ENCODE measurements around the gene RCAN1. TPM values are rescaled to one million over a fixed set of nuclear protein-coding genes. Genes with fewer than 3 reads are reported as not detected.
"Not testable (repeated sequence)": the region's sequence is repeated elsewhere in the genome, so short reads cannot be mapped to it uniquely, and the experiment has no call there.

The RCAN1 gene
- total RNA-seq, 1 donor from 2014 or later = 90.5 TPM

- no peak for DNase-seq (ENCODE audit: low spot score)
Observed at GRCh38 chr21:34569381-34569979, 45.4 kb downstream of the RCAN1 start.

GRCh38 chr21:34568801-34569200 lies 46.1 kb downstream of the RCAN1 start:
- DNase-seq (ENCODE audit: low spot score) = not testable (repeated sequence)

- DNase-seq (ENCODE audit: low spot score) = no peak
Observed at GRCh38 chr21:34567604-34568155, 47.2 kb downstream of the RCAN1 start.

DNA sequence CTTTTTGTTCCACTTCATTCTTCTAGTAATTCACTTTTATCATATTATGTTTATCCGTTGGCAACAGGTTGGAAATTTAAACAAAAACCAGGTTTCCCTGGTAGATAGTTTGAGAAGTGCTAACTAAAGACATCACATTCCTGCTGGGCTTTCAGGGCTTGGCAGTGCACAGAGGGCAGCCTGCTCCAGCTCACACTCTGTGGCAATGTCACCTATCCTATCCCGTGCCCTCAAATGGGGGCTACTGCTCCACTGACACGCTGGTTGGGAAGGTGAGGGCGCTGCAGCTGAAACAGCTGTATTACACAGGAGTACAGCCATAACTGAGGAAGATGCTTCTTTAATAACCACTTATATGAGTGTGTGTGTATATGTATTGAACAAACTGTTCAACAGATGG lies 49.7 kb downstream of the RCAN1 start:
- DNase-seq (ENCODE audit: low spot score) = no peak

DNA sequence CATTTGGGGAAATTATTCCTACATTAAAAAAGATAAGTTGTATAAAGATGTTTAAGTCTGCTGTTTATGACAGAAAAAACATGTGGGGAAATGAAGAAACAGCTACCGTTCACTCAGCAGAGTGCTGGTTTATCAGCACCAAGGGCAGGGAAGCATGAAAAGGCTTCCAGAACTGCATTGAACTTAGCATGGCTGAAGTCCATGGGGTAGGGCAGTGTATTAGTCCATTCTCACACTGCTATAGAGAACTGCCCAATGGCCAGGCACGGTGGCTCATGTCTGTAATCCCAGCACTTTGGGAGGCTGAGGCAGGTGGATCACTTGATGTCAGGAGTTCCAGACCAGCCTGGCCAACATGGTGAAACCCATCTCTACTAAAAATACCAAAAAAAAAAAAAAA lies 51.5 kb downstream of the RCAN1 start:
- DNase-seq (ENCODE audit: low spot score) = not testable (repeated sequence)

DNA sequence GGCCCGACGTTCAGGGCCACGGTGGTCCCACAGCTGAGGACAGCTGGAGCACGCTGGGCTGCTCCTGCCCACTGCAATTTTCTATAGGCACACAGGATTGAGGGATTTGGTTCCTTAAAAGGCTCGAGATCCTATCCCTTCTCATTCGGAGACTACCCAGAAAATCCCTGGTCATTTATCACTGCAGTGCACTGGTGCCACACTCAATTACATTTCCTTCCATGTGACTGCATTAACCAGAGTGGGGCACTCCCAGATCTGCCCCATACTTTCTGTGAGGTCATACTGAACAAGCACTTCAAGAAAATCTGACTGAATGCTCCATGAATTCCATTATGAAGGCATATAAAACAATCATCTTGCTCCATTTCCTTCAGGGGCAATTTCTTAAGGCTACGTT lies 53.1 kb downstream of the RCAN1 start:
- DNase-seq (ENCODE audit: low spot score) = no peak

DNA sequence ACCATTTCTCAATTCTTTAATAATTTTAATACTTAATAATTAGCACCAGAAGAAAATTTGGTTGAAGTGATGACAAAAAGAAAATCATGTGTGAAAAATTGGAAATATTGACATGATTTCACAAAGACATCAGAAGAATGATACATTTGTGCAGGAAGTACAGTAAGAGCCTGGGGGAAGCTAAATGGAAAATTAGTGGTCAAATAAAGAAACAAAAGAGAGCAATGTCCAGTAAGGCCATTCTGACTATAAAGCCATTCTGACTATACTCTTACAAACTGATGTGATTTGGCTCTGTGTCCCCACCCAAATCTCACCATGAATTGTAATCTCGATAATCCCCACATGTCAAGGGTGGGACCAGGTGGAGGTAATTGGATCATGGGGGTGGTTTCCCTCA lies 54.3 kb downstream of the RCAN1 start:
- DNase-seq (ENCODE audit: low spot score) = no peak

DNA sequence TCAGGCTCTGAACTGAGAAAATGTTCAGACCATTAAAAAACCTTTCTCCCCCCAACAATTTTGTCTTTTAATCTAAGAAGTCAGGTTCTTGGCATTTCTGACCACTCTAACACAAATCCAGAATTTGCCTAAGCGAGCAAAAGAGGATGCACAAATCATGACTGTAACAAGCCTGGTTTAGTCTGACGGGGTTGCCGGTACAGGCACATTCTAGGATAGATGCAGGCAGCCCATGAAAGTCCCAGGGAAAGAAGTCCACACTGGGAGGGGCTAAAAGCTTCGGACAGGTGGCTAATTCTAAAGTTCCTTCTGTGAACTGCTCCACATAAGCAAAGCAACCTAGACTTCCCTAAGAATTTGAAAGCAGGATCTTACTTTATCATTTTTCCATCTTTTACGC lies 54.9 kb downstream of the RCAN1 start:
- DNase-seq (ENCODE audit: low spot score) = no peak

DNA sequence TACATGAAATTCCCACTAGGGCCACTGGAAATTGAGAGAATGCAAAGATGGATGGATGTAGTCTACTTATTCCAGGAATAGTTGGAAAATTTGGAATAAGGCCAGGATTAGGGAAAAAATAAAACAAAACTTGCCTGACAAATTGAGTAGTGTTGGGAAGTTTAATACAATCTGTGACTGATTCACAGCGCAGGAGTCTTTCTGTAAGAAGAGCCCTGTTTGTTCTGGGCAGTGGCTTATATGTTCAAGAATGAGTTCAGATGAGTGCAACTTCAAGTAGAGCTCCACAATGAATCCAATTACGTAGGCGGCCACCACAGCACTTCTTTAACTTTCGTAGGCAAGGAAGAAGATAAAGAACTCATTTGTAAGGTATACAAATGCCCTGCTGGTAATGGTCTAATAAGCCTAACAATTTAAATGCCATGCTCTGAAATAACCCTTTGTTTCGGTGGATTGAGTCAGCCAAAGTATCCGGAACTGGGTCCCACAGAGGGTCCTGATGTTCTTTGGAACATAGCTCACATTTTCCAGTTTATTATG lies 55.8 kb downstream of the RCAN1 start:
- no peak for DNase-seq (ENCODE audit: low spot score)

DNA sequence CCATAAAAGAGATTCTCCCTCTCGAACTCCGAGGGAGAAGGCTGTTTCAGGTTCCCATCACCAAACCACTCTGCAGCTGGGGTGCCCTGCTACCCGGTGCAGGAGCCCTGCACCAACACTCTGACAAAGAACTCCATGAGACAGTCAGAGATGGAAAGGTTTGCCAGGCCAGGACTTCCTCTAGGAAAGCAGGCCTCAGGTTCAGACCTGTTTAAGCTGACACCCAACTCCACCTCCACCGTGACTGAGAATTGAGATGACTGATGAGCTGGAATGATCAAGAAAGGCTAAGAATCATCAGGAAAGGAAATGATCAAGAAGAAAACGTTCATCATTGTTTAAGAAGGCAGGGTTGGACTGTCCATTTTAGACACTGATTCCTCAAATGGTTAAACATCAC lies 56.7 kb downstream of the RCAN1 start:
- DNase-seq (ENCODE audit: low spot score) = no peak

GRCh38 chr21:34557261-34557660 lies 57.7 kb downstream of the RCAN1 start:
- no peak for DNase-seq (ENCODE audit: low spot score)

- not testable (repeated sequence) for DNase-seq (ENCODE audit: low spot score)
Observed at GRCh38 chr21:34554670-34555069, 60.2 kb downstream of the RCAN1 start.

GRCh38 chr21:34554227-34554626 lies 60.7 kb downstream of the RCAN1 start:
- DNase-seq (ENCODE audit: low spot score) = no peak

DNA sequence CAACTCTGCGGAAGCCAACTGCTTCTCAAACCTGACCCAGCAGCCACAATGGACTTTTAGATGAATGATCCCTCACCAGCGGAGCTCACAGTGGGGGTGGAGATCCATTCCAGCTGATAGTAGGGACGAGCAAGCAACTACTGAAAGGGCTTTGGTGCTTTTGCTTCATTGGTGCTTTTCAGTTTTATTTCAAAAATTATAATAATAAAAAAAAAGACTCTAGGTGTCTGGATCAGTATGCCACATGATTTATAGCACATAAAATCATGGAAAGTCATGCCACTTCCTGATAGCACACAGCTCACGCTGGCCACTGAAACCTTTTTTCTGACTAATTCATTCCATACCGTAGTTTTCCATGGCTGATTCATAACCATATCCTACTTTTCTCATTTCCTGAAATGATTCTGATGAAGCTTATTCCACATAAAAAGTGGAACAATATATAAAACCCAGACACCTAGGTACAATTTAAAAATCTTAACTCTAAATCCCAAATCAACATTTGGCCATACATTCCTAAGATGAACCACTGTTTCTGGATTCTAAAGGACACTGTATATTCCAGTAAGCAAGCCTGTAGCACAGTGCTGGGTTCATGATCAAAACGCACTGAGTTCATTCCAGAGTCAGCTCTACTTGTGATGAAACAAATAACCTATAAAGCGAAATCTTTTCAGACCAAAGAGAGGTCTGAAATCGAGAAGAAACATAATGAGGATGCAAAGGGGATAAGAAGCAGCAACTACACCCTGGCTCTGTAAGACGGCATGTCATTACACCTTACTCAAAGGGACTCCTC lies 61.6 kb downstream of the RCAN1 start:
- DNase-seq (ENCODE audit: low spot score) = peak; percentile 47

DNA sequence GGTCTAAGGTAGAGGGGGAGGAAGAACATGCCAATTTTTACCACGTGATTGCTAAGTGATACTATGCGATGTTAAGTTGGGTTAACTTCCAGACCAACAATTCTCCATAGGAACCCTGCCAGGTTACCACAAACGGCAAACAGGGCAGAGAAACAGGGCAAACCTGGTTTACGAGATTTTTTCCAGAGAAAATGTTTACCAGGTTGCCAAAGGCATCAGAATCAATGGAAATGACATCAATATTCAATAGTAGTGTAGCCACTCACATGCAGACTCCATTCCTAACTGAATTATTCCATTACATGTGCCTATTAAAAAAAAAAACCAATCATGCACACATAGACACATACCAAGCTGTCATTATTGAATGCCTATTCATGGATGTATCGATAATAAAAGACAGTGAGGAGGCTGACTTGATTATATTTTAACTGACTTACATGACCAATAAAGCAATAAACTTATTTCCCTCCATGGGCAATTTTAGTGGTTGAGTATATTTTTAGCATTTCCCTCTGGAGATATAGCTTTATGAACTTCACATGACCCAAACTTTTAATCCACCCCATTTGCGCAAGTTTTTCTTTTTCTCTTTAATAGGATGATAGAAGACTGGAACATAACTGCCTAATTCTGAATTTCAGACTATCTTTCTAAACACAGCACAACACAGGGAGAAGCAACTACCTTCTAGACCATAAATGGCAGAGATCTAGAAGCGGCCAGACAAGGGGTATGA lies 62.4 kb downstream of the RCAN1 start:
- no peak for DNase-seq (ENCODE audit: low spot score)

GRCh38 chr21:34550182-34550799 lies 64.6 kb downstream of the RCAN1 start:
- no peak for DNase-seq (ENCODE audit: low spot score)

DNA sequence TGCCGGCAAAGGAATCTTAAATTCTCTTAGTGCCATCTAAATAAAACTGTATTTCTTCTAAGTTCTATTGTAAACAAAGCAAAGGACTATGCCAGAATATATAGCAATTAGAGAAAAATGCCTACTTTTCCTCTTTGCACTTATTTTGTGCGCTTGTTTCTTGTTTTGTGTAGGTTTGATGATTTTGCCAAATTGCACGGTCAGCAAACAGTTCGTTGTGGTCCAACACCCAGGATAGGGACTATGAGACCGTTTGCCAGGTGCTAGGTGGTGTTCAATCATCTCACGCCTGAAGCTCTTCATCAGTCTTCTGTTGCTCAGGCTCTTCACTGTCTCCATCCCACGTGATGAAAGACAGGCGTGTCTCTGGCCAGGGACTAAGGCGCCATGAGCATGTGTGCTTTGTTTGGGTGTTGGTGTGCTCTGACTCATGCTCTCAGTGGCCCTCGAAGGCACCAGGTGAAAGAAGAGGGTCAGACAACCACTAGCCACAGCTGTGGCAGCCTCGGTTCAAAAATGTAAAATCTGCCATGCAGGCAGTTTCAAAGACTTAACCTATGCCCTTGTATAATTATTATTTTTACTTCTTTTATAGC lies 66.0 kb downstream of the RCAN1 start:
- DNase-seq (ENCODE audit: low spot score) = no peak

DNA sequence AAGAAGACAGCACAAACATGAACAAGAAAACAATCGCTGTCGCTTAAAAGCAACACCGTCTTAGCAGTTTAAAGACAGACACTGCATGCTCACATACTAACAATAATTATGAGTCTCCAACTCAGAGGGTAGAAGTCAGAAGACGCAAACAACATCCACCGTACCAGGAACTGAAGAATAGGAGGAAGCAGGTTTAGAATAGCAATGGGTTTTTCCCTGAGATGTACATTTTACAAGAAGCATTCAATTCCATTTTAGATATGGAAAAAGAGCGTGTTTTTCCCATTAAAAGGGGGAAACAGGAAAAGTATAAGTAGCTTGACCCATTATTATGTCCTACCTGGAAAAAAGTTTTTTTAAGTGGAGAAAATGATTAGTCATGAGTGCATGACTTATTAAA lies 68.4 kb downstream of the RCAN1 start:
- DNase-seq (ENCODE audit: low spot score) = no peak

DNA sequence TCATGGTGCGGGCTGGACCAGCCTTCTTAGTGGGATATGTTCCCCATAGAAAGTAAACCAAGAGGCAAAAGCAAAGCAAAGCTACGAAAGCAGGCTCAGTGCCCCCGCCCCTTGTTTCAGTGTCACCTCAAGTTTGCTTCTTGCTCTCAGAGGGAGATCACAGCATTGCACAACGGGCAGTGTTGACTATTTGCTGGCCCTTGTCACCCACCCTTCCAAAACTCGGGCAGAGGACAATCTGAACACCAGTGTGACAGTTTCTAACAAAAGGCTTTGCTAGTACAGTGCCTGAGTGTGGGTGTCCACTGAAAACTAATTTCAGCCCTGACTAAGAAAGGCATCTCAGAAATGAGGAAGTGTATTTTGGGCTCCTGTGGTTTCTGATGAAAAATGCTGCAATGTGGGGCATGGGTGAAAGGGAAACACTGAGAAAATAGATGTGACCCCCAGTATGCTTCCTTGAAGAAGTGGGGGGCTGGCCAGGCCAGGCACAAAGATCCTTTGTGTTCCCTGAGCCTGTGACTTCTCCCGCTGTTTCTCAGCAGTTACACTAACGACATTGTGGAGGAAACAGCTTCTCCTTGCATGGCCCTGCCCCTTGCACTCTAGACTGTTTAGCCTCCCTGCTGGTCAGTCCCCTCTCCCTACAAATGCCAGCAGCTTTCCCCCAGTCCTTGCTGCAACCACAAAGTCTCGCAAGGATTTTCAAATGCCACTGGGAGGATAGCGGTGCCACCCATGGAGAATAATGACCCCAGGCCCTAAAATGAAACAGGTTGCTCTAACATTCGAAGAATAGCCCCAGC lies 69.6 kb downstream of the RCAN1 start:
- DNase-seq (ENCODE audit: low spot score) = peak; percentile 70

GRCh38 chr21:34544032-34544496 lies 70.8 kb downstream of the RCAN1 start:
- peak; percentile 15 for DNase-seq (ENCODE audit: low spot score)

Data from umbilical cord (tissue), 2 donors.